Measurements from ENCODE around the gene CEP128.
A peak's percentile ranks its signal among the peaks of the same experiment; 100 is the strongest.
"Not testable (repeated sequence)": the region's sequence is repeated elsewhere in the genome, so short reads cannot be mapped to it uniquely, and the experiment has no call there.

The CEP128 gene

DNA sequence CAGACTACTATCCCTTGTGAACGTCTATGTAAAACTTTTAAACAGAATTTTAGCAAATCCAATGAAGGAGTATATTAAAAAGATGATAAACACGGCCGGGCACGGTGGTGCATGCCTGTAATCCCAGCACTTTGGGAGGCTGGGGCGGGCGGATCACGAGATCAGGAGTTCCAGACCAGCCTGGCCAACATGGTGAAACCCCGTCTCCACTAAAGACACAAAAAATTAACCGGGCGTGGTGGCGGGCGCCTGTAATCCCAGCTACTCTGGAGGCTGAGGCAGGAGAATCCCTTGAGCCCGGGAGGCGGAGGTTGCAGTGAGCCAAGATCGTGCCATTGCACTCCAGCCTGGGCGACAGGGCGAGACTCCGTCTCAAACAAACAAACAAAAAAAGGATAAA lies 11.7 kb upstream of the CEP128 start:
- not testable (repeated sequence) for DNase-seq

DNA sequence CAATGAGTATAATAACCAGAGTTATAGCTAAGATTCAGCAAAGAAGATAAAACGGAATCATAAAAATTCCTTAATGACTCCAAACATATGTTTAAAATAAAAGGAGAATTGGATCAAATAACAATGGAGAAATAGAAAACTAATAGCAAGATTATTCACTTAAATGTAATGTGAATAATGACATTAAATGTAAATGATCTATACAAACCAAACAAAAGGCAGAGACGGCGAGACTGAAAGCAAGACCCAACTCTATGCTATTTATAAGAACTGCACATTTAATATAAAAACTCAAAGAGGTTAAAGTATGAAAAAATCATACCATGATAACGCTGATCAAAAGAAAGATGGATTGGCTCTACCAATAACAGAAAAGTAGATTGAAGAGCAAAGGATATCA lies 10.0 kb upstream of the CEP128 start:
- no peak for DNase-seq

DNA sequence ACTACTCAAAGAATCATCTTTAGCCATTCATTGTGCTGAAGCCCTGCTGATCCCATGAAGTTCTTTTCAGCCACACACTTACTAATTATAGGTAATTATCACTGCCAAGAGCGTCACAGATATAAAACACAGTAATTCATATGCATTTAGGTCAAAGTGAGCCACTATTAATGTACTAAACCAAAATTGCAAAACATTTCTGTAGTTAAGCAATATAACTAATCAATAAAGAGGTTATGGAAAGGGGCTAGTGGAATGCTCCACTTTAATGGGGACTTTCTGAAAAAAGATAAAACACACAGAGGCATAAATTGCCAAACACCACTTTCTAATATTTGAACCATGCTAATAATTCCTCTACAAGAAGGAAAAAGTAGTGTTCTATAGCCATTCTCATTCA lies 6.8 kb upstream of the CEP128 start:
- DNase-seq: no peak

DNA sequence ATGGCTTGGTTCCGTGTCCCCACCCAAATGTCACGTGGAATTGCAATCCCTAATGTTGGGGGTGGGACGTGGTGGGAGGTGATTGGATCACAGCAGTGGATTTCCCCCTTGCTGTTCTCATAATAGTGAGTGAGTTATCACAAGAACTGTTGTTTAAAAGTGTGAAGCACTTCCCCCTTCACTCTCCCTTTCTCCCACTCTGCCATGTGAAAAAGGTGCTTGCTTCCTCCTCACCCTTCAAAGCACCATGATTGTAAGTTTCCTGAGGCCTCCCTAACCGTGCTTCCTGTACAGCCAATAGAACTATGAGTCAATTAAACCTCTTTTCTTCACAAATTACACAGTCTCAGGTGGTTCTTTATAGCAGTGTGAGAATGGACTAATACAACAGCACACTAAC lies 5.3 kb upstream of the CEP128 start:
- no peak for DNase-seq

DNA sequence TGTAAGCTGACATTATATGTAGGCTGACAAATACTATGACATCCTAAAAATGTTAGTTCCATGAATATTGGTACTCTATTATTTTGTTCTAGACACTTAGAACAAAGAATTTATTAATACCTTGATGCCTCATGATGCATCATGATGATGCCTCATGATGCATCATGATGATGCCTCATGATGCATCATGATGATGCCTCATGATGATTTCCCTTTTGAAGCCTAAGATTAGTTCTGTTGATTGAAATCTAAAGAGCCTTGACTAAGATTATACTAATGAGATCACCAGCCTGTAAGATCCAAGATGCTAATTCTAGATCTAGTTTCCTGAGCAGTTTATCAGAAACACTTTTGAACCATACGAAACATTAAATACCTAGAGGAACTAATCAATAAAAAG lies 4.6 kb upstream of the CEP128 start:
- no peak for DNase-seq

DNA sequence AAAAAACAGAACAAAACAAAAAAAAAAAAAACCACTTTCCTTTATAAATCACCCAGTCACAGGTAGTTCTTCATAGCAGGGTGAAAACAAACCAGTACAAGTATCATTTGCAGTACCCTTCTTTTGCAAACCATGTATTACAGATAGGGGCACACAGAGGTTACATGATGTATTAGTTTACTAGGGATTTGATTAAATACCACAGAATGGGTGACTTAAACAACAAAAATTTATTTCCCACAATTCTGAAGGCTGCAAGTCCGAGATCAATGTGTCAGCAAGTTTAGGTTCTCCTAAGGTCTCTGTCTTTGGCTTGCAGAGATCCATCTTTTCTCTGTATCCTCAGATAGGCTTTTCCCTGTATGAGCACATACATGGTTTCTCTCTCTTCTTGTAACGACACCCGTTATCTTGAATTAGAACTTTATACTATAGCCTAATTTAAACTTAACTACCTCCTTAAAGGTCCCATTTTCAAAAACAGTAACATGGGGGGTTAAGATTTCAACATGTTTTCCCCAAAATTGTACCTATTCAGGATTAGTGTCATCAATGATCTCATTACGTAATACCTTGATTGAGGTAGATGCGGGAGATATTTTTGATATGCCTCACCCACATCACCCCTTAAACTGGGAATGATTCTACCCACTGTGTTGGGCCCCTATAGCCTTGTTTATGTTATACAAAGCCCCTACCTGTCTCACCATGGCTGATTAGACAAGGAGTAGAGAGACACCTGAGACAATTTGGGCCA lies 3.5 kb upstream of the CEP128 start:
- no peak for DNase-seq

DNA sequence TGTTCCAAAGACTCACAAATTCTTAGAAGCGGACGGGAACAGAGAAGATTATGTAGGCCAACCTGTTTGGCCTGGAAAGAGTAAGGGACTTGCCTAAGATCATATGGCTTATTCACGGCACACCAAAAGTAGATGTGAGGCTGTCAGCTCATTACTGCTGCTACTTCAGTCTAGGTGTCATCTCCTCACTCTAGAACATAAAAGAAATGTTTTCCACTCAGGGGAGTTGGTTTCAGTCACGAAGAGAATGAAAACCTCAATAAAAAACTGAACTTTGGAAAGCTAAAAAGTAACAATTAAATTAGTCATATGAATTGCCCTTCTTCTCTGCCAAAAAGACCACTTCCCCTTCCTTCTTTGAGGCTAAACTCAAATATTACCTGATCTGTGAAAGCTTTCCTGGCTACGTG lies 658 bp upstream of the CEP128 start:
- peak in 1 of 5 donors; percentile 51 for DNase-seq

DNA sequence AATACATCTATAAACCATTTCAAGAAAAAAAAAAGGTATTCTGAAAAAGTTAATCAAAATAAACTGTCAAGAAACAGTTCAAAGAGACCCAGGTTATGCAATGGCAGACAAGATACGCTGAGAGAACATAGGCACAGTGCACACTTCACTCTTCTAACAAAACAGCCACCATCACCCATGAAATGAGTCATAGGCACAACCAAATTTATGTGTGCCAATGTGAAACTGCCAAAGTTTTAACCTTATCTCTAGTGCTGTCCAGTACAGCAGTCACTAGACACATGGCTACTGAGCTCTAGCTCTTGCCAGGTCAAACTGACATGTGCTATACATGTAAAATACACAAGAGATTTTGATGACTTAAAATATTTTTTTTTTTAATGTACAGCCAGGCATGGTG lies 1.4 kb downstream of the CEP128 start:
- DNase-seq: peak in 1 of 5 donors; percentile 80

DNA sequence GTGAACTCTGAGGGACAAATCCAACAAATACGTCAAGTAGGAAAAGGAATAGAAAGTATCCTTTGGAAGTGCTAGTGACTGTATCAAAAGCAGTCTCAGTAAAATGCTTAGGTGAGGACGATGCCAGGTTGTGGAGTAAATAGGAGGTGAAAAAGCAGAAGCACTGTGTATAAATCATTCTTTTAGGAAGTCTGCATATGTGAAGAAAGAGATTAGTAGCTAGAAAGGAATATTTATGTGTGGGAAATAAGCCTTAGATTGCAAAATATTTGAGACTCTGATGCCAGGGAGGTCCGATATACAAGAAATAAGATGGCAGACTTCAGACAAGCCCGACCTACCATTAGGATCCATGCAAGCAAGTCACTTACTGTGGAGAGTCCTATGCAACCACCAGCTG lies 7.9 kb downstream of the CEP128 start:
- DNase-seq: no peak

DNA sequence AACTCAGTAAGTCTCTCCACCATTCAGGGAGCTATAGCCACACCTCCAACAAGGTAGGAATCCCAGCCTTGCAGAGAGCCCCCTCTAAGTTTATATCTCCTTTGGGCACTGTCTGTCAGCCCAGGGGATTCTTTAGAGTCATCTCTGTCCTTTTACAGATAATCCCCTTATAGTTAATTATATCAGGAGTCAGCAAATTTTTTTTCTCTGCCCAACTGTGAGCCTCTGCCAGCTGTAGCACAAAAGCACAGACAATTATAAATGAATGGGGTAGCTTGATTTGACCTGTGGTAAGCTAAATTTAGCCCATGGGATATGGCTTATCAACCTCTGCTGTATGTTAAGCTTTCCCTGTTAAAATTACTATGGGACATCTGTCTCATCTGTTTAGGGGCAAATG lies 8.3 kb downstream of the CEP128 start:
- no peak for DNase-seq

DNA sequence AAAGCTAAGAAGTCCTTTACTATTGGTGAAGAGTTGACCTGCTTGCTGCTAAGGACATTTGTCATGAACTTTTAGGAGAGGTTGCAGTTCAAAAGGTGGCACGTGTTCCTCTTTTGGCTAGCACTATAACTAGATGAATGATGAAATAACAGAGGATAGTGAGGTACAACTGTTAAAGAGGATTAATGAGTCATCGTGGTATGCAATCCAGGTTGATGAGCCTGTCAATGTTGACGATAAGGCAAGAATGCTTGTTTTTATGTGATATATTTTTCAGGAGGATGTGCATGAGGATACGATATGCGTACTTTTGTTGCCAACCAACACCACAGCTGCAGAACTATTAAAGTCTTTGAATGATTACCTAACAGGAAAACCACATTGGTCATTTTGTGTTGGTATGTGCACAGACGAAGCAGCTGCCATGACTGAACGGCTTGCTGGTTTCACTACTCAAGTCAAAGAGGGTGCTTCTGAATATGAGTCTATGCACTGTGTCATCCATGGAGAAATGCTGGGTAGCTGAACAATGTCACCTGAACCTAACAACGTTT lies 10.6 kb downstream of the CEP128 start:
- peak in 4 of 5 donors; percentile 20 to 96 (median 28) for DNase-seq

DNA sequence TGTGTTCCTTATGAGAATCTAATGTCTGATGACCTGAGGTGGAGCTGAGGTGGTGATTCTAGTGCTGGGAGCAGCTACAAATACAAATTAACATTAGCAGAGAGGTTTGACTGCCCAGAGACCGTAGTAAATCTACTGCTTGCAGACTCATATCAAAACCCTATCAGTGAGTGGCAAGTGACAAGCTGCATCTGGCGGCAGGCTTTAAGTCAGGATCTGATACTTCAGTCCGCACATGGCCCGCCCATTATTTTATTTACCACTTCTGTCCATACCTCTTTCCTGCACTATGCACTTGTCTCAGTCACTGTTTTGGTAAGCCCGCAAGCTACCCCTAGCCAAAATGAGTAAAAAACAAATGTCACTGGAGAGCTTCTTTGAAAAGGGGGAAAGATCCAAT lies 11.4 kb downstream of the CEP128 start:
- DNase-seq: peak in 1 of 5 donors; percentile 43

DNA sequence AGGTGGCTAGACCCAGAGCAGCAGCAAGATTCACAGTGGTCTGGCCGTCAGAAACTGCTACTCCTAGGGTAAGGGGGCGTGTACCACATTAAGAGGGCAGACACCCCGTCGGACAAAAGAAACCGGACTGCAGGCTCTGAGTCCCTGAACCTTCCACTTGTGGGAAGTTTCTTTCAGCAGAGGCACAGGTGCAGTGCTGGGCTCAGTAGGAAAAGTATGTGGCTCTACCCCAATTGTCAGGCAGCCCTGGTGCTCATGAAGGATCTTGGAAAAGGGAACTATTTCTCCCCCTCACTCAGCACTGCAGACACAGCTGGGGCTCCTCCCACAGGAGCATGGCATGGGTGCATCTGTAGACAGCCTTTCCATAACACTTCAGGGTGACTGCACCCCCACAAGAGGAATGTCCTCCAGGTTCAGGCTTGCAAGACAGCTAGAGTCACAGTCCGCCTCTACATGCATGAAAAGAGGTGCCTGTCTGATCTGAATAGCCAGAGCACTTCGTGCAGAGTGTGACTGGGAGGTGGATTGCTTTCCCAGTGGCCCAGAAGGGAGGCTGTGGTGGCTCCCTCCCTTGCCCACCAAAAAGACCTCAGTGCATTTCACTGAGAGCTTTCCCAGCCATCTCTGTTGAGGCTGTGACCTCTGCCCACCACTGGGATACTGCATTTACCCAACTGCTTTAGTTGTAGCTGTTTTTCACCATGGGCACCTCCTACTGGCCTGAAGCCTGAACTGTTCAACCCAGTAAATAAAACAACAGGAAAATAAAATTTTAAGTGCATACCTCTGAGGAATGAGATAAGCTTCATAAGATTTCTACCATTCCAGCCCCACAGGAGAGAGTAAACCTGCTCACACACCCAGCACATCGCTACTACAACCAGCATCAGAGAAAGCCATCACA lies 14.2 kb downstream of the CEP128 start:
- DNase-seq: no peak

DNA sequence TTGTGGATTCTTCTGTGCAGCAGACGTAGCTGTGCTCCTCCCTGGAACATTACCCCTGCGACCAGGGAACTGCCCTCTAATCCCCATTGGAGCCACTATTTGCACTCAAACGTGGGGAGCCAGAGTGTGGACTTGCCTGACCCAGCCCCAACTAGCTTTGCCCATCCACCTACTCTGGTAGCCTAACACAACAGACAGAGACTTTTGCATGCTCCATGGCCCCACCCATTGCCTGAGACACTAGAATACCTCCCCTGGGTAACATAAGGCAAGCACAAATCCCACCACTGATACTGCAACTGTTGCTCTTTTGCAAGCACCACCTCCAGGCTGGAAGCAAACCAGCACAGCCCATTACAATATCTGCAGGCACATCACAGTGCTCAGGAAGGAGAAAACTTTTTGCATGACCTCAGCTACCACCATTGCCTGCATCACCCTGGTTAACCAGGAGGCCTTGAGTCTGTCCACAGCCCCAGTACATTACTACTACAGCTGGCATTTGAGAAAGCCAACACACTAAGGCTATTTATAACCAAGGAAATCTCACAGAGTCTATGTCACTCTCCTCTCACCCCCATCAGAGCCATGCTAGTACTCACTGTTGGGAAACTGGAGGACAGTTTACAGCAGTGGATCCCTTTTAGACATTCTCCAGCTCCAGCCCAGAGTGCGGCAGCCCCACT lies 15.0 kb downstream of the CEP128 start:
- DNase-seq: peak in 1 of 5 donors; percentile 37

DNA sequence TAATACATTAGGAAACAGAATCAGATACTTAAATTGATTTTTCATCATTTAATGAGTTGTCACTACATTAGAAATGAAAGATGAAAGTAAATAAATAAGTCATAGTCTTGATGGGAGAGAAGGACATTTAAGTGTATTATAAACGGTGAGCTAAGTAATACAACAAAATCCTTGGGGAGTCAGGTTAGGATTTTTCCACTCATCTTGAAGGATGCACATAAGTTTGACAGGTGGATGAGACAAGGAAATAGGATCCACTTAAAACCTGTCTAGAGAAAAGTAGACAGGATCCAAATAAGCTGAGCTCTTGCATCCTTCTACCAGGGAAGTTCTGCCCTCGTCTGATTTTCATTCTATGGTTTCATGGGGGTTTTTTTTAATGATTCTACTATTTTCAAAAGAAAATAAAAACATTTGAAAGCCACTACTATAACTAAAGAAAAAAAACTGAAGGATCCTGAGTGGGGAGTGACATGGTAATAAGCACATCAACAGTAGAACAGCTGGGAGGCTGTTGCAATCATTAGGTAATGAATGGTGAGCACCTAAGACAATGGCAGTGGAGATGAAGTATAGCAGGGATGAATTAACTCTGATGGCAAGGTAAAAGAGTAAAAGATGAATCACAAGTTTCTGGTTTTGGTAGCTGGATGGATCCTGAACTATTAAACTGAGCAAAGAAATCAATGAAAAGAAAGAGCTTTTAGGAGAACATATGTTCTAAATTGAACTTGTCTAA lies 17.0 kb downstream of the CEP128 start:
- no peak for DNase-seq

DNA sequence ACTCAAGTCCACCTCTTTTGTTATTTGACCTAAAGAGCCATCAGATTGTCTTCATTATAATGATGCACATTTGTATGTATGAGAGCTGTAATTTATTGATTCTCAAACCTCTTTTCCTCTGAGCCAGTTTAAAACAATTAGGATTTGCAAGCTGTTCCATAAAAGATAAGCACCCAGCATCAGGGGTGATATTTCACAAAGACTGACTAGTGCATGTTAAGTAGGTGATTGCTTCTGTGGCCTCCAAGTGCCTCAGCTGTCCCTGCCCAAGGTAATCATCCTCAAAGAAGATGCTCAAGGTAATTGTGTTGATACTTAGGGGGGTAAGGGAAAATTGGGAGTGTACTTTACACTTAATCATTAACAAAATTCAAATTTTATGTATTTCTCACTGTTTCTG lies 18.2 kb downstream of the CEP128 start:
- no peak for DNase-seq

DNA sequence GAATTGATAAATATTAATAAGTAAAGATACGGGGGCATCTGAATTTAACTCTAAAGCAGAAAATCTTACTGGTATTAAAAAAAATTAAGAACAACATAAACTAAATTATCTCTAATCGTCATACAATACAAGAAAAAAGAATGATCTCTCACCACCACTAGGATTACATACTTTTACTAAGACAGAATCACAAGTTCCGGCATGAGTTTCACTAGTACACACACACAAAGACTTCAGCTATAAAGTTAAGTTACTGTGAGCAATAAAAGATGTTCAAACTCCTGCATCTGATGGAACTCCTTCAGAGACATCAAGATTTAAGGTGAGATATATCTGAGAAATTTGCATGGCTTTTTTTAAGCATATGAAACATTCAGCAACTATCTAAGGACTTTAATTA lies 21.9 kb downstream of the CEP128 start:
- DNase-seq: no peak

DNA sequence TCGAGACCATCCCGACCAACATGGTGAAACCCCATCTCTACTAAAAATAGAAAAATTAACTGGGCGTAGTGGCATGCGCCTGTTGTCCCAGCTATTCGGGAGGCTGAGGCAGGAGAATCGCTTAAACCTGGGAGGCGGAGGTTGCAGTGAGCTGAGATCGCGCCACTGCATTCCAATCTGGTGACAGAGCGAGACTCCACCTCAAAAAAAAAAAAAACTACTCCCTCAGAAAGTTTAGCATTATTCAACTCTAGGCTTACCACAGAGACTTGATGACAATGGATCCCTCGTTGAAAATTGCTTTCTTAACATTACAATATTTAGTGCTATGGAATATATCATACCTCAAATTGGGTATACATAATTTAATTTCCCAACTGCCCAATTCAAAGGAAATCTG lies 29.5 kb downstream of the CEP128 start:
- not testable (repeated sequence) for DNase-seq

DNA sequence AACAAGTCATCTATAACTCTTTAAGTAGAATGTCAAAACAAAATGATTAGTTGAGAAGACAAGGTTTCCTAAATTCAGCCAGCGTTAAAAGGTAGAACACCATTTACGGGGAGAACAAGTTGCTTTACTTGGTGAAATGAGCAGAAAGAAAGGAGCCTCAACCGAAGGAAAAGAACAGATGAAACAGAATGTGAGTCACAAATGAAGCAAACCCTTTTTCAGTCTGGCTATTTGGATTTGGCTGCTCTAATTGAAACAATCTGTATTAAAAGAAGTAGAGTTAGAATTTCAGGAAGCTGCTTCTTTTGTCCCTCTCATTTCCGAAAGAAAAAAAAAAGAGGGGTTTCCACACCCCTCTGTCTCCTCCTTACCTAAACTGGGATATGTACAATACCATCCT lies 34.6 kb downstream of the CEP128 start:
- DNase-seq: no peak

DNA sequence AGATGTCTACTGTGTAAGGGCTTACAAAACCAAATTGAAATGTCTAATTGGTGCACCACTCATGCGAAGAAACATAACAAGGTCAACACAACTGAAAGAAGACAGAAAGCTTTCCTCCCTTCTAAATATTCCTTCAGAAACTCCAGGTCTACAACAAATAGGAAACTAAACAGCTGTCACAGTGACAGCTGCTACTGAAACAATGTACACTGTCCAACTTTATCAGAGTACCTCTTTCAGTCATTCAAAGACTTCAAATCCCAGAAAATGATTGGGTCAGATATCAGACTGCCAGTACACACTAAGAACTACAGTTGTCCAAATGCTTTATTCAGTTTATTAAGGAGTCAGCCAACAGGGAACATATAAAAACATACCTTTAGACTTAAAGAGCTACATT lies 35.2 kb downstream of the CEP128 start:
- no peak for DNase-seq

DNA sequence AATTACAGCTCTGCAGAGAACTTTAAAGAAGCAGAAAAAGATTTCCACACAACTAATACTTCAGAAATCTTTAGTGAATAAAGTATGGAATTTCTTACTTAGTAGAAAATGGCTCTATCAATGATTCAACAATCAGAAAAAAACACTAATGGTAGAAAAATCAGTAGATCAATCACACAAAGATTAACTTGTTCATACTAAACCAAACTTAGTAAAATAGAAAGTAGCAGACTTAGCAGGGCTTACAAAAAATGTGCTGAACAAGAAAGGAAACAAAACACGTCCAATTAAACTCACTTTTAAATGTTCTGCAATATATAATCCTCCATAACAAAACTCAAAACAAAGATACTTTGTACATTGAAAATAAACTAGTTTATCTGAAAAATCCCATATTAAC lies 38.9 kb downstream of the CEP128 start:
- peak in 1 of 5 donors; percentile 12 for DNase-seq

DNA sequence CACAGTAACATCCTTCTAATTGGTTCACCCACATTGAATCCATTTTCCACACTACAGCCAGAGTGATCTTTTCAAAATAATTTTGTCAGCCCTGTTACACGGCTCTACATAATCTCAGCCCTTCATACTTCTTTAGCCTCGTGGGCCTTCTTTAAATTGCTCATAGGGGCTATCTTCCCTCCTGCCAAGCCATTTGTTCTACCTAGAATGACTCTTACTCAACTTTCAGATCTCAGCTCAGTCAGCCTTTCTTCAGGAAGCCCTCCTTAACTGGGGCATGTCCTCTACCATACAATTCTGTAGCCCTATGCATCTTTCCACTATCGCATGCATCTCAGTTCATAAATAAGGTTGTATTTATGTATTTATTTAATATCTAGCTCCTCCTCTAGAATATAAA lies 39.7 kb downstream of the CEP128 start:
- DNase-seq: peak in 1 of 5 donors; percentile 21

Data from T-helper 1 cell (primary cell).